DMS114 treated with DMSO at 0.1 percent for 48 hours (cell line): ENCODE data around the gene MOB3C.

Source experiments
- DNase-seq: peaks from one replicate; lab custom pipeline; 2025; ENCODE audit not compliant: unreplicated experiment; lab: John Stamatoyannopoulos, UW

Gene MOB3C

GRCh38 chr1:46580140-46580903, 36.3 kb downstream of the MOB3C start:
- DNase-seq = no peak

DNA sequence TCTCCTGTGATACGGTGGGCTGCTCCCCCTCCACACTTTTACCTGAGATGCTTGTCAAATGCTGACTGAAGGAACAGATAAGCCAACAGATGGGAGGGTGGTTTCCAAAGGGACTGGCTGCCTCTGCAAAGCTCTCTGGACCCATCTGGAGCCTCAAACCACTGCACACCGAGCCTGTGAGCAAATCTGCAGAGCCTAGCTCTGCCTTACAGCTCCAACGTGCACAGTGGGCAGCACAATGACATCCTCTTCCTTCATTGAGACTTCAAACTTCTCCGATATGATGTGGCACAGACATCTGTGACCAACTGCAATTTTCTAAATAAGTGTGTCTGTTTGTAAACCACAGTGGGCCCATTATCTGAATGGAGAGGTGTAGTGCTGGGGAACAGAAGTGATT, 38.9 kb downstream of the MOB3C start:
- DNase-seq = no peak

DNA sequence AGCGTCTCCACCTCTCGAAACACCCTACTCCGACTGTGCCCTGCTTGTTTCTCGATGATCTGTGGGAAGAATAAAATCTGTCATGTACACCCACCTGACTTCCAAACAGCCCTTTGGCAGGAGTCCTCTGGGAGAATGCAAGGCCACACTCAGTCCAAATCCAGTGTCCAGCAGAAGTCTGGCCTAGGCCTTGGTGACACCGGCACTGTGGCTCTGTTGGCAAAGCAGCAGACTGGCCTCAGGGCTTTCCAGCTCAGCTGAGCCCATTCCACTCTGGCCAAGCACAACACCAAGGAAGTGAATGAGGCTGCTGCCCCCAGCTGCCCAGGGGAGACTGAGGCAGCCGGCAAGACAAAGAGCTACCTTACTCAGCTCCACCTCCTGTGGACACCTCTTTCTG, 40.0 kb downstream of the MOB3C start:
- DNase-seq = no peak

DNA sequence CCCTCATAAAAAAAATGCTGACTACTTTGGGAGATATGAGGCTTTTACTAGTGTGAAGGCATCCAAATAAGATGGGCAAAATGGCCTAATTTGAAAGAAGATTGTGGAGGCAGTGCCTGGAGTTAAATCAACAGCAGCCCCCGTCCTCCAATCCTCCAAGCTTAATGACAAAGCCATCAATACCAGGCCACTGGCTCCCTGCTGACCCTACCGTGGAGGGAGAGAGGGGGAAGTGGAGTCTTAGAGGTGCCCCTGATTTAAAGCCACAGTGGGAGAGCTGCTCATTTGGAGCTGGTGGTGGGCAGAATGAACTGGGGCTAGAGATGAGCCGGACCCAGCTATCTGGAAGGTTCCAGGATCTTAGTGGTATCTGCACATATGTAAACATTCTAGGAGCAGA, 40.8 kb downstream of the MOB3C start:
- DNase-seq = no peak

DNA sequence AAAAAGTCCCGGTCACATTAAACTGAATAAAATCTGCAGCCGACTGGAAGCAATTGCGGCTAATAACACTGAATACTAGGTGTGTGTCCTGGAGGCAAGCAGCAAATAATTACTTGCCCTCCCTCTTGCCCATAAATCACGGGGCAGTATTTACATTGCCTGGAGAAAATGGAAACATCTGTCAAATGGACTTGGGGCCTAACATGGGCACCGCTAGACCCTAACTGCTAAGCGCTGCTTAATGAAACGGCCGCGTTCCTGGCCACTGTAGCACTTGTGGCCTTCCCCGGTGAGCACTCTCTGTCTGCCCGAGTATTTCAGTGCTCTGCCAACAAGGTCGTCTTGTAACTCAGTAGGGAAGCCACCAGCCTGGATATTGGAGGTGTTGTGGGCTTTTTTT, 41.3 kb downstream of the MOB3C start:
- DNase-seq = no peak

DNA sequence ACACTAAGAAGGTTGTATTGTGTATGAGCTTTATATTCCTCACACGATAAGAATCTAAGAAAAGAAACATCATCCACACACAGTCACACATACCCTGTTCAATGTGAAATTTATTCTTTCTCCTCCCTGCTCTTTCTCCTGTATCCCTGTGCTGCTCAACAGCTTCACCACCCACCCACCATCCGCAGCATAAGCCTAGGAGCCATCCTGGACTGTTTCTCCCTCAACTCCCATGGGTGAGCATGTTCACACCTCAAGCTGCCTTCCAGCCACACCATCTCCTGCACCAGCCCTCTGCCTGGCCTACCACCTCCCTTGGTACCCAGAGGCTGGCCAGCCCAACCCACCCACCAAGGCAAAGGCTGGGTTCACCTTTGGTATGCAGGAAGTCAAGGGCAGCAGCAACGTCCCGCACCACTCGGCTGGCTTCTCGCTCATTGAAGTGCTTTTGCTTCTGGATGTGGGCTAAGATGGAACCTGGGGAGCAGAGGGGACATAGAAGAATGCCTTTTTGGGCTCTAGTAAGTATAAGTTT, 44.9 kb downstream of the MOB3C start:
- DNase-seq = no peak

DNA sequence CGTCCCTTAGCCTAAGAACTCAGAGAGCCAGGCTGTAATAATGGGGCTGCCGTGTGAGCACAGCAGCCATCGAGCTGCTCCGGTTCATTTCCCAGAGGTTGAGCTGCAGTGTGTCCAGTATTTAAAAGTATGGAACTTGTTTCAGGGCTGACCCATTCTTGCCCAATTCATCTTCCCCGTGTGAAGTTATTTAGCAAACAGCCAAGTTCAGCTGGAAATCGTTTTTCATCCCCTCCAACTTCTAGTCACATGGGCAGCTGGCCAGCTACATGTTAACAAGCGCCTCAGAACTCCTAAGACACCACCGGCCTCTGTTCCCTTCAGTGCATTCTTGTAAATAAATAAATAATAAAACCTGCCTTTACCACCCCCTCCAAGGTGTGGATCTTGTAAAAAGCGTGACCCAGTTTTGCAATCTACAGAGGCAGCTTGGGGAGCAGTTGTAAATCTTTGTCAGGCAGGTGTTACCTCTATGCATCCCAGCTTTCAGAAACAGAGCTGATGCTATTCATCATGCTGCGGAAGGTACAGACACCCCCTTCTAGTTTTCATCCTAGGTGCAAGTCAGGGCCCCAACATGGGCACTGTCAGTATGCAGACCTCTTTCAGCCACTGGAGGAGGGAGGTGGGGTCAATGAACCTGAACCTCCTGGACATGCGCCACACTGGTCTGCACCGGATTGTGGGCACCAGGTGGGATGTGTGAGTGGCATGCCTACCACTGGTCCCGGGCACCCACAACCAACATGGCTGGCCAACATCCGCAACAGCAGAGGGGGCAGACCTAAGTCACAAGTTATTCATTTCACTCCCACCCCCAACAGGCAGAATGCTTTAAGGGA, 46.5 kb downstream of the MOB3C start:
- no peak for DNase-seq

DNA sequence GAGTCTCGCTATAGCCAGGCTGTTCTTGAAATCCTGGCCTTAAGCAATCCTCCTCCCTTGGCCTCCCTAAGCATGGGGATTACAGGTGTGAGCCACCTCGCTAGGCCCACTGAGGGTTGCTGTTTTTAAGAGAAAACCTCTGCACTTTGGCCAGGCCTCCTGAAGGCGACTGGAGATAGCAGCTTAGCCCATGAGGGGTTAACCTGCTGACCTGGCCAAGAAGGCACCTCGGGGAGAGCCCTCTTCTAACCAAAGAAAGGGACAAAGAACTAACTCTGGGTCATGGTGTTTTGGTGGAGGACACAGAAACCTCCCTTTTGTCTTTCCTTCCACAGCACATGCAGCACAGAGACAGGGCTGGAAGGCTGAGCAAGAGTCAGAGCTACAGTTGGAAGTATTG, 47.5 kb downstream of the MOB3C start:
- no peak for DNase-seq

DNA sequence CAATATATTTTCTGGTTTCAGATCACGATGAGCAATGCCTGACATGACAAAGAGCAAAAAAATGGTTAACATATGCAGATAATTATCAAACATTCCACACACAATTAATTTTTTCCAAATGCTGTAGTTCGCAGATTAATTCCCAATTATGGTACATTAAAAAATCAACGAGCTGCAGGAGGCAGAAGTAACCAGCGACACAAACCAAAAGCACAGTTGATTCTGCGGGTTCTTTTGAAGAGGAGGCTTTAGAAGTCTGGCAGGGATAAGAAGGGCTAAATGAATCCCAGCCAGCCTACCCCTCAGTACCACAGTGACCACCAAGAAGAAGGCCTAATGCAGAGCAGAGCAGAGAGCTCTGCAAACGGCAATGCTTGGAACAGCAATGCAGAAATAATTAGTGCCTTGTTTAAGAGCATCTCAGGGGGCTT, 48.1 kb downstream of the MOB3C start:
- DNase-seq = no peak

GRCh38 chr1:46563341-46563740, 53.3 kb downstream of the MOB3C start:
- DNase-seq = no peak

DNA sequence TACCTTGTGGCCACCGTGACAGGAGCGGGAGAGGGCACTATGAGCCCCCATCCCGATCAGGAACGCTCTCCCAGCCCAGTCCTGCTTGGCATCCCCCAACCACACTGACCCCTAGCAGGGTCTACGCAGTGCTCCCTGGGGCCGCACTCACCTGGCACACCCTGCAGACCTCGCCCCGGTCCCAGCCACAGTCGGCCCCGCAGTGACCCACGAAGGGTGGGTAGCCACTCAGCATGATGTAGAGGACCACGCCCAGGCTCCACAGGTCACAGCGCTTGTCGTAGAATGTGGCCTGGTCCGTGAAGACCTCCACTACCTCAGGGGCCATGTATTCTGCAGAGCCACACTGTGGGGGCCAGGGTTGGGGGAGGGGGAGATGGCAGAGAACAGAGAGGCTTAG, 54.1 kb downstream of the MOB3C start:
- DNase-seq = no peak

DNA sequence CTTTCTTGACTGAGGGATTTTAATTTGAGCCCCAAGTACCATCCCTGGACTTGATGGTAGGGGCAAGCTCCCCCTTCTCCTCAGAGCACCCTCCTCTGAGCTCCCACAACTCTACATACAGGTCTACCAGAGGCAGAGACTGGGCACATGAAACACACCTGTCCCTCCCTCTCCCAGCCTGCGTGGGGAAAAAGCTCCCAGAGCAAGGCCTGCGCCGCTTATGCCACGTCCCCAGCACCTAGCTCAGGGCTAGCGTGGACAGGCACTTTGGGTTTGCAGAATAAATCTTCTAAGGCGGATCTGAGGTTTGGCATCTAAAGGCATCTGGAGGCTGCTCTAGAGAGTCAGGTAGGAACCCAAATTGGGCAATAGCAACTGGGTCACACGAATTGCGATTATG, 57.6 kb downstream of the MOB3C start:
- DNase-seq = no peak

DNA sequence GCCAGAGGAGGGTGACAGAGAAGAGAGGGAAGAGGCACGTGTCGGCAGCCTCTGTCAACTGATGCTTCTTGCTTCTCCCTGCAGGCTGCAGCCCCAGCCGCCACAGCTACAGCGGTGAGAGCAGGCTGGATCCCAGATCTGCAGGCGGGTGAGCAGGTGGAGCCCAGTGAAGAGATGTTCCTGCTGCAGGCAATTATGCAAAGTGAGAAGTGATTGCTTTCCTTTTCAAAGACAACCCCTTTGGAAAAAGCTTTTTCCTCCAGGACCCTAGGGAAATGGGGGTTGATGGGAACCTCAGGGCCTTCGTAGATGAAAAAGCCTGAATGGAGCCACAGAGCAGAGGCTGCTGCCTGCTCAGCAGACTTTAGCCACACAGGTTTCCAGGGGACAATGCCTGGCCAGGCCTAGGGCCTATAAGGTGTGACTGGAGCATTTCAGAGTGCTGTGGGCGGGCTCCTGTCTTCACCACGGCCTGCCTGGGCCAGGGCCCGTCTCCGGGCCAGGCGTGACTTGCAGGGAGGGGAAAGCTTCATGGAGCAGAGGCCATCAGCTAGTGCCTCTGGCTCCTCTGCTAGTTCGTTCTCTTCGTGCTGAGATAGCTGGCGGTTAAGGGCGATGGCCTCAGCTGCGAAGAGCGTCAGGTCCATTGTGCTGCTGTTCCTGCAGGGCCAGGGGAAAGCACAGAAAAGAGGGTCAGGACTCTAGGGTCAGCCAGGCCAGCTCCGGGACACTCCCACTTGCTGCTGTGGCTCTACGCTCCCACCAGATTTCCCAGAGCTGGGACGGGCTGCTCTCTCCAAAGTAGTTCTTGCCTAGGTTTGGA, 58.3 kb downstream of the MOB3C start:
- DNase-seq = no peak
